ENCODE data around the gene PTPN6. TPM values are rescaled to one million over a fixed set of nuclear protein-coding genes. Genes with fewer than 3 reads are reported as not detected.

Gene PTPN6
- total RNA-seq, 1 experiment from 2014 or later = 19.8 TPM

GRCh38 chr12:6938353-6939190 is 12.6 kb upstream of the PTPN6 start:
- H3K36me3 Mint-ChIP-seq (ENCODE audit: insufficient read depth in 1 of 3, low read depth in 3 of 3) = peaks cover 33 to 81% (median 57%) of the 10 kb centered on the region in 3 experiments
- peak overlapping the region; percentile 50 for H4K91ac ChIP-seq (ENCODE audit: insufficient read length, low read depth, low read length)
- H3K79me1 ChIP-seq (ENCODE audit: insufficient read depth, low read depth, low read length, poor library complexity, severe bottlenecking) = no peaks in the 10 kb centered on the region
- no peak for DNase-seq
- no peak overlapping the region for H3T11ph ChIP-seq (ENCODE audit: low read length)
- no peak overlapping the region for H2BK120ac ChIP-seq (ENCODE audit: low read depth, low read length, poor library complexity, severe bottlenecking)
- no peak; the same call in 2 of the 3 replicates for TF ChIP-seq CTCF (conservative IDR thresholded peaks at IDR 0.05)
- peak overlapping the region; percentile 78 for H3K18ac ChIP-seq (ENCODE audit: insufficient read length, low read depth, low read length)
- peak overlapping the region; percentile 88 to 96 (median 93); a peak in 6 of 7 replicates for H3K27ac Mint-ChIP-seq
- no peaks in the 10 kb centered on the region for H3K79me2 ChIP-seq (ENCODE audit: insufficient read depth, low read length)
- H3K4me1 Mint-ChIP-seq = peaks cover 22 to 38% of the 10 kb centered on the region in 2 experiments
- no peak overlapping the region for H2AK5ac ChIP-seq (ENCODE audit: insufficient read length, low read length)
- H3K14ac ChIP-seq (ENCODE audit: insufficient read depth, low read length) = peak overlapping the region; percentile 45
- no peaks in the 10 kb centered on the region for H3K27me3 ChIP-seq (ENCODE audit: insufficient read depth, low read length)
- WGBS (ENCODE audit: extremely low coverage, insufficient read length, low lambda C conversion rate) = no CpG with 5 or more reads among the region's 32 CpGs
- H3K4me2 ChIP-seq (ENCODE audit: insufficient read depth, insufficient read length, low read length) = peak overlapping the region; percentile 35
- H4K8ac ChIP-seq (replicated peaks; ENCODE audit: insufficient read length, low read depth, low read length) = no peak overlapping the region
- no peaks in the 10 kb centered on the region for H3K9me3 ChIP-seq (ENCODE audit: control insufficient read depth, low read depth, low read length)
- no peaks in the 10 kb centered on the region for H4K20me1 ChIP-seq (ENCODE audit: control insufficient read depth, insufficient read depth, insufficient read length)
- no peaks in the 10 kb centered on the region for H3K4me1 ChIP-seq (ENCODE audit: insufficient read depth, low read length)
- peaks cover 7% of the 10 kb centered on the region for H3K23me2 ChIP-seq (ENCODE audit: insufficient read length, low read depth, low read length, poor library complexity, severe bottlenecking)
- H3K4me3 Mint-ChIP-seq = peak overlapping the region; percentile 61 to 80
- no peak overlapping the region for H2BK5ac ChIP-seq (ENCODE audit: insufficient read length, low read length)
- H3K27ac ChIP-seq (ENCODE audit: insufficient read length, low read depth, low read length) = no peak overlapping the region
- H3K23ac ChIP-seq (ENCODE audit: insufficient read length, low read depth, low read length) = no peak overlapping the region
- H2AFZ ChIP-seq (ENCODE audit: low read length) = no peak overlapping the region
- no peak overlapping the region for H2BK20ac ChIP-seq (ENCODE audit: low read depth, low read length, poor library complexity, severe bottlenecking)
- no peak overlapping the region for H3K56ac ChIP-seq (ENCODE audit: insufficient read length, low read depth, low read length)
- no peak overlapping the region for H2BK12ac ChIP-seq (ENCODE audit: insufficient read length, low read depth, low read length)
- H2BK15ac ChIP-seq (ENCODE audit: low read depth, low read length) = no peak overlapping the region
- H3K27me3 Mint-ChIP-seq (ENCODE audit: low read depth) = no peaks in the 10 kb centered on the region; the same call in 1 of the 2 replicates
- H3K9ac ChIP-seq (ENCODE audit: extremely low read depth, insufficient read length, low read length) = peak overlapping the region; percentile 27
- H3K9me3 Mint-ChIP-seq = no peaks in the 10 kb centered on the region; a peak in 2 of 5 replicates
- peak overlapping the region; percentile 53 for H3K4ac ChIP-seq (ENCODE audit: low read depth, low read length)
- H4K5ac ChIP-seq (ENCODE audit: insufficient read length, low read depth, low read length) = peak overlapping the region; percentile 49

All from H9 (cell line).